ENCODE data around the gene OSBPL9. TPM values are rescaled to one million over a fixed set of nuclear protein-coding genes. Genes with fewer than 3 reads are reported as not detected.

Gene OSBPL9, protein sequence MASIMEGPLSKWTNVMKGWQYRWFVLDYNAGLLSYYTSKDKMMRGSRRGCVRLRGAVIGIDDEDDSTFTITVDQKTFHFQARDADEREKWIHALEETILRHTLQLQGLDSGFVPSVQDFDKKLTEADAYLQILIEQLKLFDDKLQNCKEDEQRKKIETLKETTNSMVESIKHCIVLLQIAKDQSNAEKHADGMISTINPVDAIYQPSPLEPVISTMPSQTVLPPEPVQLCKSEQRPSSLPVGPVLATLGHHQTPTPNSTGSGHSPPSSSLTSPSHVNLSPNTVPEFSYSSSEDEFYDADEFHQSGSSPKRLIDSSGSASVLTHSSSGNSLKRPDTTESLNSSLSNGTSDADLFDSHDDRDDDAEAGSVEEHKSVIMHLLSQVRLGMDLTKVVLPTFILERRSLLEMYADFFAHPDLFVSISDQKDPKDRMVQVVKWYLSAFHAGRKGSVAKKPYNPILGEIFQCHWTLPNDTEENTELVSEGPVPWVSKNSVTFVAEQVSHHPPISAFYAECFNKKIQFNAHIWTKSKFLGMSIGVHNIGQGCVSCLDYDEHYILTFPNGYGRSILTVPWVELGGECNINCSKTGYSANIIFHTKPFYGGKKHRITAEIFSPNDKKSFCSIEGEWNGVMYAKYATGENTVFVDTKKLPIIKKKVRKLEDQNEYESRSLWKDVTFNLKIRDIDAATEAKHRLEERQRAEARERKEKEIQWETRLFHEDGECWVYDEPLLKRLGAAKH
- total RNA-seq, result 43.5 and 50.3 TPM in 2 replicates

DNA sequence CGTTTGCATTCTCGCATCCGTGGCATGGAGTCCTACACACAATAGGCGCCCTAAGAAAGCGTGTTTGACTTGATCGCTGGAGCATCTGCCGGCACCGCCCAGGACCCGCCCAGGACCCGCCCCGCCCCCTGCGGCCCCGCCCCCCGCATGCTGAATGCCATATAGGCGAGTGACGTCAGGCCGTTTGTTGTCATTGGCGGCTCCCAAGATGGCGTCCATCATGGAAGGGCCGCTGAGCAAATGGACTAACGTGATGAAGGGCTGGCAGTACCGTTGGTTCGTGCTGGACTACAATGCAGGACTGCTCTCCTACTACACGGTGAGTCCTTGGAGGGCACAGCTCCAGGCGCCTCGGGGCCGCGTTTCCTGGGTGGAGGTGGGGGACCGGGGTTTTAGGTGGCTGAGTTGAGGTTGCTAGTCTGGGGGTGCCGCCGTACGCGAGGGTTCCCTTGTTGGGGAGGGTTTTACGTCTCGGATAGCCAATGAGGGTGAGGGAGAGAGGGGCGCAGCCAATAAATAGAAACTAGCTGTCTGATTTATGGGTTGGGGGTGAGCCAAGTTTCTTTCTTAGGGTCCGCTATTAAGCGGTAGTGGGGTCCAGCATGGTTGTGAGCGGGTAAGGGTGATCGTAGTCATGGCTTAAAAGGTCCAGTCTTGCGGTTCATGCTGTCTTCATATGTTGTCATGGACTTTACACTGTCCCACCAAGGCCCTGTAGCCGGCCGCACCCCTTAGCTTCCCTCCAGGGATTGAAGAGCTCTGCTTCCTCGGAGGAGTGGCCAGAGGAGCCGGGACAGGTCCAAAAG is at the start of gene OSBPL9:
Gene OSBPL9 (plus strand): TSS at position 190 of the 806 bp plus-strand sequence. CDS start 19 bp downstream, at position 209.
- intact Hi-C loops (cut with micrococcal nuclease), result loop anchor here (1.0 to 2.0 kb wide), 9 partner anchors 47 to 749 kb away; partner anchors contain the start of genes CC2D1B, FAF1, NRDC and RNF11

DNA sequence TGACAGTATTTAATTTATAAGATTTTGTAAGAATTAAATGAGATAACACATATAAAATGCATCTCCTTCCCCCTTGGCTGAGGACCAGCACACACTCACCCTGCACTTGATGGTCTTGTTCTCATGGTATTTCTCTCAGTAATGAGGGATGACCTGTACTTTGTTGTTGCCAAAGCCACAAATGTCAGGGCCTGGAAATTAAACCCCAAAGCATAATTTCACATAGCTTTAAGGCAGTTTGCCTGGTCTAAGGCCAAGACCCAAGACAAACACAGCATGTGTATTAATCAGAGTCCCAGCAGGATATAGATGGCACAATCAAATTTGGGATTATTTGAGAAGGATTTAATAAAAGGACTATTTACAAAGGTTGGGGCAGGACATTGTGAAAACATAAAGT is 49.2 kb upstream of the OSBPL9 start:
- intact Hi-C loops (cut with micrococcal nuclease), result loop anchor here (2.0 to 10.0 kb wide), 4 partner anchors 19 to 487 kb away; partner anchors contain the start of genes BTF3L4, NRDC and TXNDC12

DNA sequence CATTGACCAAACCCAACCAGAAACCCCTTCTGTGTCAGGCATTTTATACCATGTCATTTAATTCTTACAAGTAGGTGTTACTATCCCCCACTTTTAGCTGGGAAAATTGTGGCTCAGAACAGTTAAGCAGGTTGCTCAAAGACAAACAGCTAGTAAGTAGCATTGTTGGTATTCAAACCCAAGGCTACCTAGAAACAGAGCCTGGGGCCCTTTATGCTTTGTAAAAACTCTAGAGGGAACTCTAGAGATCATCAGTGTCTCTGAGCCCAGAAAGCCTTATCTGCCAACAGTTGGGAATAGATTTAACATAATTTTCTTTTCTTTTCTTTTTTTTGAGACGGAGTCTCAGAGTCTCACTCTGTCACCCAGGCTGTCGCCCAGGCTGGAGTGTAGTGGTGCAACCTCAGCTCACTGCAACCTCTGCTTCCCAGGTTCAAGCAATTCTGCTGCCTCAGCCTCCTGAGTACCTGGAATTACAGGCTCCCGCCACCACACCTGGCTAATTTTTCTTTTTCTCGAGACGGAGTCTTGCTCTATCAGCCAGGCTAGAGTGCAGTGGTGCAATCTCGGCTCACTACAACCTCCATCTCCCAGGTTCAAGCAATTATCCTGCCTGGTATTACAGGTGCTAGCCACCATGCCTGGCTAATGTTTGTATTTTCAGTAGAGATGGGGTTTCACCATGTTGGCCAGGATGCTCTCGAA is 48.5 kb upstream of the OSBPL9 start:
- intact Hi-C loops (cut with micrococcal nuclease), result loop anchor here (2.0 to 10.0 kb wide), 4 partner anchors 20 to 486 kb away; partner anchors contain the start of genes BTF3L4, NRDC and TXNDC12

DNA sequence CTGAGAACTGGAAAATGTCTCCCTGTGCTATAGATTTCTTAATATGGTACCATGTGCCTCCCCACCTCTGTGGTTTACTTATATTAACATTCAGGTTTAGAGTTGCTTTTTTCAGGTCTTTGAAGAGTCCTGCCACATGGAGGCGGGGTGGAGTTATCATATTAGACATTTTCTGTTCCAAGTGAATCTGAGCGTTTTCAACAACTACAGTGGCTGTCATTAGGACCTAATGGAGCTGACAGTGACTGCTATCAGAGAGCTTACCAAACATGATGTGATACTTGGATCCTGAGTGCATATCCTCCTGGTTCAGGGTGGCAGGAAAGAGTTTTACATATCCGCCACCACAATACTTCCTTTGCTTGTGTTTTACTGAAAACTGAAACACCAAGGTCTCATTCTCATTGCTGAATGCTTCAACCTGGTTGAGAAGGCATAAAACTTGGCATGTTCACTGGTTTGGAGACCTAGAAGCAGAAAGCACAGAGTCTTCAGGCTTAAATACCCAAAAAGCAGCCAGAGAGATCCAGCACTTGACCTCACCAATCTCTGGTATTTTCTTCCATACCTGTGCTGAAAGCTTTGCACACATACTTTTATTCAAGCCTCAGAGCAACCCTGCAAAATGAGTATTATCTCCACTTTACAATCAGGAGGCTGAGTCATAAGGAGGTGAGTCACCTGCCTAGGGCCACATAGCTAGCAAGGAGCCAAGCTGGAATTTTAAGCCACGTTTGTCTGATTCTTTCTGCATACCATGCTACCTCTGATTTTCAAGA is 47.4 kb upstream of the OSBPL9 start:
- intact Hi-C loops (cut with micrococcal nuclease), result loop anchor here (1.0 to 10.0 kb wide), 5 partner anchors 21 to 485 kb away; partner anchors contain the start of genes BTF3L4, NRDC, OSBPL9 and TXNDC12

DNA sequence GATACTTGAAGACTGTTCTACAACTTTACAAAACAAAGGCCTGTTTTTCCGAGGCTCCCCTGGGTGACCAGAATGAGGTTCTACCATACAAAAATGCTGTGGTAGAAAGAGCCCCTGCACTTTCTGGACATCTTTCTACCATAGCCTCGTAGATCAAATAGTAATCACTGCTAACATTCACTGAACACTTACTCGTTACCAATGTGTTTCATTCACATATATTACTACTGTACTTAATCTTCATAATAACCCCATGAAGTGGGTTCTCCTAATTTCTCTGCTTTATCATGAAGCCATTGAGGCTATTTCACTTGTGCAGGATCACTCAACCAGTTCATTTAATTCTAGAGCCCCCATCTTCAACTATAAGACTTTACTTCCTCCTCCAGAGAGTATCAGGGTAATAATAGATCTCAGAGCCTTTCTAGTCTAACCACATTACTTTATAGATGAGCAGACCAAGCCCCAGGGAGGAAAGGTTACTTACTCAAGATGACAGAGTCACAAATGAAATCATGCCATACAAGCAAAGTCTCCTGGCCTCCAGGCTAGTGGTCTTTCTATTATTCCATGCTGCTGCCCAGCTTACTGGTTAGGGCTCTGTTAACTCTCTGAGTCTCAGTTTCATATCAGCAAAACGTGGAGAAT is 46.7 kb upstream of the OSBPL9 start:
- intact Hi-C loops (cut with micrococcal nuclease), result loop anchor here (1.0 kb wide), 1 partner anchor 47 kb away; the partner anchor contains the start of gene OSBPL9

DNA sequence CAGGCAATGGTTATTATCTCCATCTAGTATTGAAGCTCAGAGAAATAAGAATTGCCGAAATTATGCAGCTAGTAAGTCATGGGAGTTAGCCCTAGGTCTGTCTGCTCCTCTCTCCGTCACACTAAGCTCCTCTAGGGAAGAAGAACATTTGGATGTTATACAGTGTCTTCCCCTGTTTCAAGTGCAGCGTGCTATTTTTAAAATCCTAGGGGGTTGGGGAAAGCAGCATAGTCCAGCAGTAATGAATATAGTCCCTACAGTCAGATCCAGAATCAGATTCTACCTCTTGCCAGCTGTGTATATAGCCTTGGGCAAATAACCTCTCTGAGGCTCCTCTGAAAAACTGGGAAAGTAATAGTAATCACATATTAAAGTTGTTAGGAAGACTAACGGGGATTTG is 44.5 kb upstream of the OSBPL9 start:
- intact Hi-C loops (cut with micrococcal nuclease), result no loop called here

DNA sequence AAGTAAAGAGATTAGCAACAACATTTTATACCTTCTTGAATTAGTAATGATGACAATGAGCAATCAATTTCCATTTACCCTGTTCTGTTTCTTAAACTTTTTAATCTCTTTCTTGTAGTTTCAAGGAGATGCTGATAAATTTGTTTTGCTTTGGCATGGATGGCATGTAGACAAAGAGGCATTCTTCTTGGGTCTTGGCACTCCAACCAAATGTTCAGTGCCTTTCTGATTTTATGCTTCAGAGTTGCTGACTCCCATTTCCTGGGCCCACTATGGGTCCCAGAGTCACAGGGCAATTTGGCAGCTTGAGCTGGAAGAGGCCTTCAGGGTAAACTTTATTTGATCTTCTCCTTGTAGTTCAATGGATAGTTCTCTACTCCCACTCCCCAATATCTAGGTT is 42.1 kb upstream of the OSBPL9 start:
- intact Hi-C loops (cut with micrococcal nuclease), result no loop called here

DNA sequence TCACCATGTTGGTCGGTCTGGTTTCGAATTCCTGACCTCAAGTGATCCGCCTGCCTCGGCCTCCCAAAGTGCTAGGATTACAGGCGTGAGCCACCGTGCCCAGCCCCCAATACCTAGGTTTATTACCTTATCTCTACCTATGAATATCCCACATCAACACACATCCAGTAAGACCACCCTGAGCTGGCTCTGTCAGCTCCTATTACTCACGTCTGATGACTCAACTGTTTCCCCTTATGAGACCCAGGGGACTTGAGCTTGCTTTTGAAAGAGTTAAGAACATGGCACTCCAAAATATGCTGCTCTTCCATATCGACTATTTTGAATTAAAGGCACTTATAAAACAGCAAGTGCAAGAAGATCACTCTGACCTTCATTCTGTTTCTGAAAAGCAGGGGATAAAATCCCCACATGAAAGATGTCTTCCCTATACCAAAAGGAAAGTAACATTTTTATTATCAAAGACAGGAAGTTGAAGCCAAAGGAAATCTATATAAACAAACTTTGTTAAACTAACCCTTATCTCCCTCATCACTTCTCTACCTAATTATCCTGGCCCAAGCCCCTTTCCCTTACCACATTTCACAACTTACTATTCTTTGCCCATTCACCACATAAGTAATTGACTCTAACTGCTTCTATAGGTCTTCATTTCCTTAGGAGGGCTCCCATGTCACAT is 41.3 kb upstream of the OSBPL9 start:
- intact Hi-C loops (cut with micrococcal nuclease), result no loop called here

DNA sequence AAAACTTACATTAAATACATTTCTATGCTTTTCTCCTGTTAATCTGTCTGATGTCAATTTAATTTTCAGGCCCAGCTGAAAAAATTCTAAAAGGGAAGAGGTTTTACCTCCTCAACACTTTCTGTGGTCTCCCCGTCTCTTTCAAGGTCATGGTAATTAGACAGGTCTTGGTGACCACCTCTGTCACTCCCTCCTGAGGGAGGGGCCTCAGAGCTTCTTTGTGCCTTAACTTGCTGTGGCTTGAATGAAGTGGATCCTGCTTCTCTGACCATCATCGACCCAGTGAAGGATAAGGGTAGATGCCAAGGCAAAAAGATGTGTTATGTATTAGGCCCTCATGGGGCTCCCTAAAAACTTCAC is 40.8 kb upstream of the OSBPL9 start:
- intact Hi-C loops (cut with micrococcal nuclease), result no loop called here

DNA sequence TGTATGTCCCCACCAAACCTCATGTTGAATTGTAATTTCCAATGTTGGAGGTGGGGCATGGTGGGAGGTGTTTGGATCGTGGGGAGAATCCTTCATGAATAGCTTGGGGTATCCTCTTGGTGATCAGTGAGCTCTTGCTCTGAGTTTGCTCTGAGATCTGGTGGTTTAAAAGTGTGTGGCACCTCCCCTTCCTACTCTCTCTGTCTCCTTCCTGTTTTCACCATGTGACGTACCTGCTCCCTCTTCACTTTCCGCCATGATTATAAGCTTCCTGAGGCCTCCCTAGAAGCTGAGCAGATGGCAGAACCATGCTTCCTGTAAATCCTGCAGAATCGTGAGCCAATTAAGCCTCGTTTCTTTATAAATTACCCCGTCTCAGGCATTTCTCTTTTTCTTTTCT is 40.0 kb upstream of the OSBPL9 start:
- intact Hi-C loops (cut with micrococcal nuclease), result no loop called here

DNA sequence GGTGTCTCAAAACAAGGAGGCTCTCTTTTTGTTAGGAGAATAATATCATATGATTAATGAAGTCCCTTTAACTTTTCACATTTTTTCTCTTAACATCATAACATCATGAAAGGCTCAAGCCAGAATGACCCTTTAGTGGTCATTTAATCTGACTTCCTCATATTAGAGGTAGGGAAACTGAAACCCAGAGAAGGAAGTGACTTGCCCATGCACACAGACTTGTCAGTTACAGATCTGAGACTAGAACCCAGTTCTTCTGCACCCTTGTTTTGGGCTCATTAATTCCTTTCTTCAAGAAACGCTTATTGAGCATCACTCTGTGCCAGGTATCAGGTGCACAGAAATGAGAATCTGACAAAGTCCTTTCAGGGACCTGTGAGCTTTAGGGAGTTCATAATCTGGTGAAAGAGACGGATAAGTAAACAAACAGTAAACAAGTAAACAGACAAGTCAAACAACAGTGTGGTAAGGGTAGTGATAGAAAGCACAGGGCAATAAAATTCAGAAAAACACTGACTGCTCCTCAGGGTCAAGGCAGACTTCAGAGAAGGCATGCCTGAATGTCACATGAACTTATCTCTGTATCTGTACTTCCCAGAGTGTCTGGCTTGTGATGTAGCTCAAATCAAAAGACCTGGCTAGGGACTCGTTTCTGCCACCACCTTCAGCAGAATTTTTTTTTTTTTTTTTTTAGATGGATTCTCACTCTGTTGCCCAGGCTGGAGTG is 38.3 kb upstream of the OSBPL9 start:
- intact Hi-C loops (cut with micrococcal nuclease), result no loop called here

DNA sequence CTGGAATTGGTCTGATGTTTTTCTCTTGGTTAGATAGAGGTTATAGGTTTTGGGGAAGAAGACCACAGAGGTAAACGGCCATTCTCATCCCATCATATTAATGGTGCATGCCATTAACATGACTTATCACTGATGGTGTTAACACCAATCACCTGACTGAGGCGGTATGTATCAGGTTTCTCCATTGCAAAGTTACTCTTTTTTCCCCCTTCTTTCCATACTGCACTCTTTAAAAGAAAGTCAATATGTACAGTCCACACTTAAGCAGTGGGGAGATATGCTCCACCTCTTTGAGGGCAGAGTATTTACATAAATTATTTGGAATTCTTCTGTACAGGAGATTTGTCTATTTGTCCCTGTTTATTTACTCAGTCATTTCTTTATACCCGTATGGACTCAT is 35.7 kb upstream of the OSBPL9 start:
- intact Hi-C loops (cut with micrococcal nuclease), result no loop called here

DNA sequence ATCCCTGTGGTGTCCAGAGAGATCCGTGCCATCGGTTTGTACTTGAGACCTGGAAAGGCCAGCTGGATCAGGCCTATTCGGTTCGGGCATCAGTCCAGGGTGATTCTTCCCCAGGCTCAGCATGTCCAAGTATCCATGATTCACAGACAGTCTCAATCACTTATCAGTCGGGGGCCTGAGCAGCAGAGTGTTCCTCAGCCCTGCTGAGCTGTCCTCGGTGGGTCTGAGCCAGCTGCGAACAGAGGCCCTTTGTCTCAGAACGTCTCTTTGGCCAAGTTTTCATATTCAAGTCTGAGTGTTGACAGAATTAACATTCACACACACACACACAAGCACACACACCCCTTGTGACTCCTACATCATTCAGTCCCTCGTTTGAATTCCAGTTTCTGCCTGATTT is 33.4 kb upstream of the OSBPL9 start:
- intact Hi-C loops (cut with micrococcal nuclease), result no loop called here

DNA sequence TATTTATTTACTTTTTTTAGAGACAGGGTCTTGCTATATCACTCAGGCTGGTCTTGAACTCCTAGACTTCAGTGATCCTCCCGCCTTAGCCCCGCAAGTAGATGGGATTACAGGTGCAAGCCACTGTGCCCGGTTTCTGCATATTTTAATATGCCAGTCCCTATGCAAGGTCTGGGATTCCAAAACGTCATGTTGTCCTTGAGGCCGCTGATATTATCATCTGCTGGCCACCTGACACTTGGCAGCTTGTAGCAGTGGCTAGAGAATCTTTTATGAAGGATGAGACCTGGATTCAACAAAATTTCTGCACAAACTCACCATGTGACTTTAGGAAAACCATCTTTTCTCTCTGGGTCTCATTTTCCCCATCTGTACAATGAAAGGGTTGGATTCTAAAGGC is 32.9 kb upstream of the OSBPL9 start:
- intact Hi-C loops (cut with micrococcal nuclease), result no loop called here

DNA sequence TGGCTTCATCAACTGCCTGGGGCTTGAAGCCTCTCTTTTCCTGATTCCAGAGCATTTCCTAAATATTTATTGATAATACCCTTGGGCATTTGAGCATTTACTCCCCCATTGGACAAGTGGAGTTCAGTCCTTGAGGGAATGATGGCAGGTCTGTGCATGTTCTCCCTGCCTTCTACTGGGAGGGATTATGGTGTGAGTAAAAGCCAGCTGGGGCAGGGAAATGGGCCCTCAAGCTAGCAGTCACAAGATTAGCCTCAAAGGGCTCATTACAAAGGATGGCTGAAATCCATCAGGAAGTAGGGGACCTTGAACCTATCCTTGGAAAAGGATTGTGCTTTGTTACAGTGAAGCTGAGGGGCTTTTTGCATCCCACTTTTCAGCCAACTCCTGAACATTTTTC is 24.2 kb upstream of the OSBPL9 start:
- intact Hi-C loops (cut with micrococcal nuclease), result no loop called here

DNA sequence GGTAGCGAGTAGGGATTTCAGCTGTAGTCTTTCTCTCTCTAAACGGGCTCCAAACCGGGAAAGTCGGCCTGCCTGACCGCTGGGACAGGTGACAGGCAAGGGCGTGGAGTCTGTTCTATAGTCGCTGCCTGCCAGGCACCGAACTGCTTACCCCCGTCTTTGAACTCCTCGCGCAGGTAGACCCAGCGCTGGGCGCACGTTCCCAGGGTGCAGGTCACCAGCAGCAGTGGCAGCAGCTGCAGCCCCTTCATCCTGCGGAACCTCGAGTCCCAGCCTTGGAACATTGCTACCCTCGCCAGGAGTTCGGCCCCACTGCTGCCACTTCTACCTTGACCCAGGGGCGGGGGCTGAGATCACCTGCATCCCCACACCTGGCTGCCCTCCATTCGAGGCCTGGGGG is 22.2 kb upstream of the OSBPL9 start:
- intact Hi-C loops (cut with micrococcal nuclease), result no loop called here

DNA sequence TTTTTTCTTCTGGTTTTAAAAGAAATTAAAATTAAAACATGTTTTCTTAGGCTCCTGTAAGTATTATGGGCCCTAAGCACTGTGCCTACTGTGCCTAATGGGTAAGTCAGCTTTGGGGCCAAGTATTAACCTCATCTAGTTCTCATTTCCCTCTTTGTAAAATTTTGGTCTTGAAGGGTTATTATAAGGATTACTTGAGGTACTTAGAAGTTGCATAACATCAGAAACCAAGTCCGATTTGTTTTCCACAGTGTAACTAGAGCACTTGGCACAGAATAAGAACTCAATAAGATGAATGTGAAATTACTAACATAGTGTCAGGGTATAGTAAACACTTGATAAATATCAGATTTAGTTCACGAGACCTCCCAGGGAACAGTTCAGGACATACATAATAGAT is 16.4 kb upstream of the OSBPL9 start:
- intact Hi-C loops (cut with micrococcal nuclease), result no loop called here

DNA sequence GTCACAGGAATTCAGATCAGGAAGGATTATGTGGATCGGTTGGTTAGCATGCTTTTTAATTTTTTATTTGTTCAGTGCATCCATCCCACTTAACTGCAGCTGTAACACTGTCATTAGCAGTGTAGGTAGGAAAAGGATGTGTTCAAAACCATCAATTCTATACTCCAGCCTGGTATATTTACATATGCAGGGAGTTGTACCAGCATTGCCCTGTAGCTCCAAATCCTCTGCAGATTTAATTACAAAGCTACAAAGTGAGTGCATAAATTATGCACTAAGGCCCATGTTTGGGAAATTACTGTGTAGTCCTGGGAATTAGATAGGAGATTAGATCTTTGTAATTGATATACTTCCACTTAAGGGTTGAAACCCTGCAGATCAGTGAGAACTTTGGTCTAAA is 15.9 kb upstream of the OSBPL9 start:
- intact Hi-C loops (cut with micrococcal nuclease), result no loop called here
